ENCODE data around the gene UBA1.

The UBA1 gene

DNA sequence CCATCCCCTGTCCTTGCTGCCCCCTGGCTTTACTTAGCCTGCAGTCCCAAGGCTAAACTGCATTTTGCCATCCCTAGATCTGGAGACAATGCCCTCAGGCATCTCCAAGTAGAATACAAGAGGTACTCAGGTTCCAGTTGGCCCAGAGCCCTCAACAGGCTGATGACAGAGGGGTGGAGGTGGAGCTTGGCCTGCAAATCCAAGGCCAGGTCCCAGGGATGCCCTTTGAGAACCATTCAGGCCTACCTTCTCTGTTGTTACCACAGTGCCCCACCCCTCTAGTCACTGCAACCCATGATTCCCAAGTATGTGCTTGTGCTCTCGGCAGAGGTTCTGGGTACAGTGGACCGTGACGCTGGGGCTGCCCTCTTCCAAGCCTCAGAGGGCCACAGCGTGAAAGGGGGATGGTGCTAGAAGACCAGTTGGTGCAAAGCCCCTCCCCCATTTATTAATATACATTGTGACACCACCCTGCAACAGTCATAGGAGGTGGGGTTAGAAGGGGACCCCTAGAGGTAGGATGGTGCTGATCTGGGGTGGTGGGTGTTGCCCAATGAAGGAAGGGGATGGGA, 6.4 kb upstream of the UBA1 start:
- H3K4me3 ChIP-seq (replicated peaks; ENCODE audit: low read depth, low read length), result no peak overlapping the region
- TF ChIP-seq, protein P1, sequence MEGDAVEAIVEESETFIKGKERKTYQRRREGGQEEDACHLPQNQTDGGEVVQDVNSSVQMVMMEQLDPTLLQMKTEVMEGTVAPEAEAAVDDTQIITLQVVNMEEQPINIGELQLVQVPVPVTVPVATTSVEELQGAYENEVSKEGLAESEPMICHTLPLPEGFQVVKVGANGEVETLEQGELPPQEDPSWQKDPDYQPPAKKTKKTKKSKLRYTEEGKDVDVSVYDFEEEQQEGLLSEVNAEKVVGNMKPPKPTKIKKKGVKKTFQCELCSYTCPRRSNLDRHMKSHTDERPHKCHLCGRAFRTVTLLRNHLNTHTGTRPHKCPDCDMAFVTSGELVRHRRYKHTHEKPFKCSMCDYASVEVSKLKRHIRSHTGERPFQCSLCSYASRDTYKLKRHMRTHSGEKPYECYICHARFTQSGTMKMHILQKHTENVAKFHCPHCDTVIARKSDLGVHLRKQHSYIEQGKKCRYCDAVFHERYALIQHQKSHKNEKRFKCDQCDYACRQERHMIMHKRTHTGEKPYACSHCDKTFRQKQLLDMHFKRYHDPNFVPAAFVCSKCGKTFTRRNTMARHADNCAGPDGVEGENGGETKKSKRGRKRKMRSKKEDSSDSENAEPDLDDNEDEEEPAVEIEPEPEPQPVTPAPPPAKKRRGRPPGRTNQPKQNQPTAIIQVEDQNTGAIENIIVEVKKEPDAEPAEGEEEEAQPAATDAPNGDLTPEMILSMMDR (IDR thresholded peaks at IDR 0.05; ENCODE audit: low read length, missing control alignments), result no peak
- DNase-seq (ENCODE audit: low read depth), result no peak

DNA sequence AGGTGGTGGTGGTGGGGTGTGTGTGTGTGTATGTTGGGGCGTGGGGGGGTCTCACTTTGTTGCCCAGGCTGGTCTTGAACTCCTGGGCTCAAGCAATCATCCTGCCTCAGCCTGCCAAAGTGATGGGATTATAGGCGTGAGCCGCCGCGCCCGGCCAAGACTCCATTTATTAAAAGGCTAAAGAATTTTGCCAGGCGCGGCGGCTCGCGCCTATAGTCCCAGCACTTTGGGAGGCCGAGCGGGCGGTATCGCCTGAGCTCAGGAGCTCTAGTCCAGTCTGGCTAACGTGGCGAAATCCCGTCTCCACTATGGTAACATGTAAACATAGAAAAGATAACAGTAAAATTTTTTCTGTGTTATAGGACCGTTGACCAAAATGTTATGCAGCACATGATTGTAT, 3.7 kb upstream of the UBA1 start:
- DNase-seq (ENCODE audit: low read depth), result no peak
- TF ChIP-seq, protein P1 (IDR thresholded peaks at IDR 0.05; ENCODE audit: low read length, missing control alignments), result no peak
- no peak overlapping the region for H3K4me3 ChIP-seq (replicated peaks; ENCODE audit: low read depth, low read length)

DNA sequence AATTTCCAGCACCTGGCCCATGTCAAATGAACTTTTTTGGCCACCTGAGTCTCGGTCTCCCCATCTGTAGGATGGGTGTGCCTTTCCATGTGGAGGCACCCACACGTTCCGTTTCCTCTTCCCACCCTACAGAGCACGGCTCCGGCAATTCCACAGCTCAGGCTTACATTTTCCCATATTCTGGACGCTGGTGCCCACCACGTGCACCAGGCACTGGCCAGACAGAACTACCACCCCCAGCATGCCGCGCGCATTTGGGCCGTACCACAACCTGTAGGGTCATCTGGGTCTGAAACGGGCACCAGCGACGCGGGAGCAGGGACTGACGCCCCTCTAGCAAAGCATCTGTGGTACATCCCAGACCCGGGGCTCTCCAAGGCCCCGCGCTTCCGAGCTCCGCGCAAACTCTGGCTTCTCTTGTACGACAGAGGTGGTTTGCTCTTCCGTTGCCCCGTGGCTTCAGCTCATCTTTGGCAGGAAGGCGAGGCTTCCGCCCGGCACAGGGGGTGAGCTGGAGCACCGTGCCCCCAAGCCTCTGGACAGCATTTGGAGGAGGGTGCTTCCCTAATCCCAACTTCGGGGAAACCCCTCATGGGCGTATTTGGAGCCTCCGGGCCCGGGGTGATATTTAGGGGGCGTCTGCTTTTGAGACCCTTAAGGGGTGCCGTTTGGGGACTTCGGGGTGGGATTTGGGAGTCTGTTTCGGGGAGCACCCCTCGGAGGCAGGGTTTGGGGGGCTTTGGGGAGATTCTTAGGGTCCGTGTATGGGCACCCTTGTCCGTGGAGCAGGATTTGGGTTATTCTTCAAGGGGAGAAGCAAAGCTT, 3.0 kb upstream of the UBA1 start:
- TF ChIP-seq, protein P1 (IDR thresholded peaks at IDR 0.05; ENCODE audit: low read length, missing control alignments), result no peak
- peak overlapping the region; percentile 67 for H3K4me3 ChIP-seq (replicated peaks; ENCODE audit: low read depth, low read length)
- peak; percentile 94 for DNase-seq (ENCODE audit: low read depth)

DNA sequence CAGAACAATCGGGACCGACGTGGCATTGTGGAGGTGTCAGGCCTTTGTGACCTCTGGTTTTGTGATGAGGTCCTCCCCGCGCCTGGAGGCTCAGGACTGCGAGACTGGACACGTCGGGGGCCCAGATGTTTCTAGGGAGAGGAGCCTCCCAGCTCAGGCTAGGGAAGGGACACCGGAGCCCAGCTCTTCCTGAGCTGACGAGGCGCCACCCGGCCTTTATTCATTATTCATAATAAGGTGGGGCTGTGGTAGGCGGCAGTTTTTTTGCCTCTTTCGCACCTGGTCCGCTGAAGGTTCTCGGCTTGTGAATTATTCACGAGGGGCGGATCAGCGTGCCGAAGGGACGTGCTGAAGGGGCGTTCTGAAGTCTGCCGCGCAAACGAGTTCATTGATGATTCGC, 2.3 kb upstream of the UBA1 start:
- DNase-seq (ENCODE audit: low read depth), result no peak
- H3K4me3 ChIP-seq (replicated peaks; ENCODE audit: low read depth, low read length), result peak overlapping the region; percentile 67
- TF ChIP-seq, protein P1 (IDR thresholded peaks at IDR 0.05; ENCODE audit: low read length, missing control alignments), result no peak

DNA sequence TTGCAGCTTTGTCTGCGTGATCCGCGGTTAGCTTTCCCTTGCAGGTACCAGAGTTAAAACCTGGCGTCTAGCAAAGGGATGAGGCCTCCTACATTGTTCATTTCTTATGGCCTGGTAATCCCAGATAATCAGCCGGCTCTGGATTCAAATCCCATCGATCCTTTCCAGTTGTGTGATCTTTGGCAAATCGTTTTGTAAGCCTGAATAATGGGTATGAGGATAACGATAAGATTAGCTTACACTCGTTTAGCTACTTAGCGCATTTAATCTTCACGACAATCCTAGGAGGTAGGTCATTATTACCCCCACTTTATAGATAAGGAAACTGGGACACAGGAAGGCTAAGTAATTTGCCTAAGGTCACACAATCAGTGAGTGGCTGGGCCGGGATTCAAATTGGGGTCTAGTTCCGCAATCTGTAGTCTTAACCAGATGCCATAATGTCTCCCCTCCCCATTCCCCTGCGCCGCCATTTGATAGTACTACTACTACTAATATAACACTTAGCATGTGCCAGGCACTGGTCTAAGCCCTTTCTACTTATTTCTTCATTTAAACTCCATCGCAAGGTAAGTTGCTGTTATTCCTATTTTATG, 1.7 kb upstream of the UBA1 start:
- peak overlapping the region; percentile 67 for H3K4me3 ChIP-seq (replicated peaks; ENCODE audit: low read depth, low read length)
- no peak for DNase-seq (ENCODE audit: low read depth)
- TF ChIP-seq, protein P1 (IDR thresholded peaks at IDR 0.05; ENCODE audit: low read length, missing control alignments), result no peak

DNA sequence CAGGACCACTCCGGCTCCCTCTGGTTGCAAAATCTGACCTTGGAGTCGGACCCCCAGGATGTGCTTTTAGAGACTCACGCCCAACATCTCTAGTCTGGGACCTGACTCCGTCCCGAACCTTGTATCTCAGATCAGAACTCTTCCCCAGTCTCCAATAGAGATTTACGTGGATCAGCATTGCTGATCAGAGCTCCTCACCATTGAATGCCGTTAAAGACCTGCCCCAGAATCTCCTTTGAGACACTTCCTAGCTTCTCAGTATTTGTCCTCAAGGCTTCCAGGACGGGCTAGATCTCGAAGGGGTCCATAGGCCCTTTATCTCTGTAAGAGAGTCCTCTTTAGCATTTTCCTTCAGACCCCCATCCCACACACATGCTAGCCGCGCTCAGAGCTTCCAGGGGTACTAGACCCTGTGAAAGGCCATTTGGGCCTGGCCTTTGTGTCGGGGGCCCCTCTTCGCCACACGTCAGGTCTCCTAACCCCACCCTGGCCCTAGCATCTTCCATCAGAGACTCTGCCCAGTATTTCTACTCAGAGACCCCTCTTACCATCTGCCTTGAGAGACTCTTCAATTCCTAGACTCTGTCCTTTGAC, 662 bp downstream of the UBA1 start:
- DNase-seq (ENCODE audit: low read depth), result no peak
- peak overlapping the region; percentile 73 for H3K4me3 ChIP-seq (replicated peaks; ENCODE audit: low read depth, low read length)
- TF ChIP-seq, protein P1 (IDR thresholded peaks at IDR 0.05; ENCODE audit: low read length, missing control alignments), result no peak

All from fibroblast of pulmonary artery (primary cell).